Activated T-cell treated with anti-CD3 and anti-CD28 coated beads, Interleukin-2, amount 50 U/mL, for 48 hours (primary cell): Measurements from ENCODE around the gene ATXN7L1.

ENCODE experiments used
- DNase-seq, 2 experiments: peaks; one replicate each; pipeline ENCODE4 v3.0.0-alpha.2; 2020

The ATXN7L1 gene

GRCh38 chr7:105826143-105826542 is 50.3 kb downstream of the ATXN7L1 start:
- DNase-seq: no peak

GRCh38 chr7:105825371-105825770 is 51.0 kb downstream of the ATXN7L1 start:
- DNase-seq: no peak

DNA sequence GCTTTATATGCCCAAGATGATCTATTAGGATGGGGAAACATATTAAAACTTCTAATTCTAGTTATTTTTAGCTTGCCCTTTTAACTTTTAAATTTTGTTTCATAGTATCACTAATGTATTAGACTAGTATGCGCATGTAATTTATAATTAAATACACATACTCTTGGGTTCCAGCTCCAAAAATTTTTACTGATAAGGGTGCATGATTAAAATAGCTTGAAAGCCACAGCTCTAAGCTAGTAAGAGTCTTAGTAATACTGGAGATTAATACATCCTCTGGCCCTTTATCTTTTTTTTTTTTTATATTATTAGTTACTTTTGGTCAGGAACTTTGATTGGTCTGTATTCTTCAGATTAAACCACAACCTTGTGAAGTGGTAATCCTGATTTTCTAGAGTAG is 53.6 kb downstream of the ATXN7L1 start:
- no peak for DNase-seq

DNA sequence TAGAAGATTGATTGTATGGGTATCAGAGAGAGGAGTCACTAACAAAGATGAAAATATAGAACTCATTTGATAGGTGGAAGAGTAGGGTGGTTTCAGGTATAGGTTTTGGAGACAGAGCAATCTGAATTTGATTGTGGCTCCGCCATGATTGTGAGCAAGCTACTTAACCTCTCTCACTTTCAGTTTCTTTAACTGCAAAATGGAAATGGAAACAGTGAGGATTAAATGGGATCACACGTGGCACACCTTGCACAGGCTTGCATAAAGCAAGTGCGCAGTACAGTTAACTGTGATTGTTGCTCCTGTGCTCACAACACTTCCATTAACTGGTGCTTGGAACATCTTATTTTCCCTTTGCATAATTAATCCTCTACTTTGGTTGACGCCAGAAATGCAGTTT is 54.9 kb downstream of the ATXN7L1 start:
- no peak for DNase-seq

DNA sequence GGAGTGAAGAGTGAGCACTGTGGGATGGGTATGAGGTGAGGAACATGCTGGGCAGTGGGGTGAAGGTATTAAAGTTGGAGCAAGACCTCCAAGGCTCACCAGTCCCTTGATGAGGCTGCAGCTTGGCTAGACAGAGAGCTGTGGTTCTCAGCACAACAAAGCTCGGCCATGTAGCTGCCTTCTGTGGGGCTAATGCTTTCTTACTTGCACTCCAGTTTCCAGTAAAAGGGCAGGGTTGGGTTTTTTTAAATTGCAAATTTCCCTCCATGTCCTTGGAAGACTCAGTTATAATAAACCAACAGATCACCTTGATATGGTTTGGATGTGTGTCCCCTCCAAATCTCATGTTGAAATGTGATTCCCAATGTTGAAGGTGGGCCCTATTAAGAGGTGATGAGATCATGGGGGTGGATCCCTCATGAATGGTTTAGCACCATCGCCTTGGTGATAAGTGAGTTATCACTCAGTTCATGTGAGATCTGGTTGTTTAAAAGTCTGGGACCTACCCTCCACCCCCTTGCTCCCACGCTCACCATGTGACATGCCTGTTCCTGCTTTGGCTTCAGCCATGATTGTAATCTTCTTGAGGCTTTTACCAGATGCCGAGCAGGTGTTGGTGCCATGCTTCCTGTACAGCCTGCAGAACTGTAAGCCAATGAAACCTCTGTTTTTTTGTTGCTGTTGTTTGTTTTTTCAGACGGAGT is 55.9 kb downstream of the ATXN7L1 start:
- DNase-seq: no peak

DNA sequence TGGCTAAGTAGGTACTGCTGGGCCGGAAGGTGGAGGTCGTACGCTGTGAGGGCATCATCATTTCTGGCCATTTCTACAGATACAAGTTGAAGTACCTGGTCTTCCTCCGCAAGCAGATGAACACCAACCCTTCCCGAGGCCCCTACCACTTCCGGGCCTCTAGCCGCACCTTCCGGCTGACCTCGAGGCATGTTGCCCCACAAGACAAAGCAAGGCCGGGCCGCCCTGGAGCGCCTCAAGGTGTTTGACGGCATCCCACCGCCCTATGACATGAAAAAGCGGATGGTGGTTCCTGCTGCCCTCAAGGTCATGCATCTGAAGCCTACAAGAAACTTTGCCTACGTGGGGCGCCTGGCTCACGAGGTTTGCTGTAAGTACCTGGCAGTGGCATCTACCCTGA is 56.8 kb downstream of the ATXN7L1 start:
- DNase-seq: no peak

GRCh38 chr7:105816954-105817615 is 59.3 kb downstream of the ATXN7L1 start:
- DNase-seq: no peak

- DNase-seq: no peak
Measured at GRCh38 chr7:105816266-105816843, 60.0 kb downstream of the ATXN7L1 start.

GRCh38 chr7:105815576-105815975 is 60.8 kb downstream of the ATXN7L1 start:
- DNase-seq: no peak

DNA sequence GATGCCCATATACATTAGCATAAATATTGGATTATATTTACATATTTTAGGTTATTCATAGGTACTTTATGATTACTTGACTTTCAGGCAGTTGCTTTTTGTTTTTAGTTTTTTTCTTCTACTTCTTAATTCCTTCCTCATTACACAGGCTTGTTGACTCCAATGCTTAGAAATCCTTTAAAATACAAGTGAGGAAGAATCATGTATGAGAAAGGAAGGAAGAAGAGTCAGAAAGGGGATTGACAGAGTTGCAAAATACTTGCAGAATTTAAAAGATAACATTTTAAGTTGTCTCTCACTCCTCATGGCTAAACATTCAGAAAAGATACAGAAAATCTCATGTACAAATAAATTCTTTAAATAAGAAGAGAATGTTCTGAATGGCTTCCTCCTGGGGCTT is 61.9 kb downstream of the ATXN7L1 start:
- no peak for DNase-seq

DNA sequence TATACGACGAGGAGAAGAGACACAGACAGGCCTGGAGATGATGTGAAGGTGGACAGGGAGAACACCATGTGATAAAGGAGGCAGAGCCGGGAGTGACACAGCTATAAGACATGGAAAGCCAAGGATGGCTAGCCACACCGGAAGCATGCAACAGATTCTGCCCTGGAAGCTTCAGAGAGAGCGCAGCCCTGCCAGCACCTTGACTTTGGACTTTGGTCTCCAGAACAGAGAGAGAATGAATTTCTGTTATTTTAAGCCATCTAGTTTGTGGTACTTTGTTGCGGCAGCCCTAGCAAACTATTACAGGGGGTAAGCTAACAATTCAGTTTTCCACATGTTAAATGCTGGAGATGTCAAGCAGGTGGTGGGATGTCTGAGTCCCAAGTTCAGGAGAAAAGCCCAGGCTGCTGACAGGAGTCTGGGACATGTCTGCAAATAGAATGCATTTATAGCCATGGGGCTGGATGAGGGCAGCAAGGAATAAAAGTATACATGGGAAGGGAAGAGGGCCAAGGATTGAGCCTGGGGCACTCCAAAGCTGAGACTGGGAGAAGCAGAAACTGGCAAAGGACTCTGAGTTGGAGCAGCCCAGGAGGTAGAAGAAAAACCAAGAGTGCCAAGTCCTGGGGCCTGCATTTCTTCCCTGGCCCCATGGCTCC is 65.1 kb downstream of the ATXN7L1 start:
- no peak for DNase-seq

DNA sequence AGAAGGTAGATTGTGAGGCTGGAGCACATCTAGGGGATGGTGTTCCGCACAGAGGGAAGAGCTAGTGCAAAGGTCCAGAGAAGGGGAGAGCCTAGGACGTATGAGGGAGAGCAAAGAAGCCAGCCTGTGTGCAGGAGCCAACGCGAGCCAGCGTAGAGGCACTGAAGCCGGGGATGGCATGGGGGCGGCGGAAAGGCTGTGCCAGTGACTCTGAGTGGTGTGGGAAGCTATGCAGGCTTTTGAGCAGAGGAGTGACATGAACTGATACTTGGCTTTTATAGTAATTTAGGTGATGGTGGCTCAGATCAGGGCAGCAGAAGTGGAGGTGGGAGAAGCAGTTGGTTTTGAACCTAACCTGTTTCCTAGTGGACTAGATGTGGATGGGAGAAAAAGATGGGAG is 65.8 kb downstream of the ATXN7L1 start:
- DNase-seq: peak; percentile 58 to 62

DNA sequence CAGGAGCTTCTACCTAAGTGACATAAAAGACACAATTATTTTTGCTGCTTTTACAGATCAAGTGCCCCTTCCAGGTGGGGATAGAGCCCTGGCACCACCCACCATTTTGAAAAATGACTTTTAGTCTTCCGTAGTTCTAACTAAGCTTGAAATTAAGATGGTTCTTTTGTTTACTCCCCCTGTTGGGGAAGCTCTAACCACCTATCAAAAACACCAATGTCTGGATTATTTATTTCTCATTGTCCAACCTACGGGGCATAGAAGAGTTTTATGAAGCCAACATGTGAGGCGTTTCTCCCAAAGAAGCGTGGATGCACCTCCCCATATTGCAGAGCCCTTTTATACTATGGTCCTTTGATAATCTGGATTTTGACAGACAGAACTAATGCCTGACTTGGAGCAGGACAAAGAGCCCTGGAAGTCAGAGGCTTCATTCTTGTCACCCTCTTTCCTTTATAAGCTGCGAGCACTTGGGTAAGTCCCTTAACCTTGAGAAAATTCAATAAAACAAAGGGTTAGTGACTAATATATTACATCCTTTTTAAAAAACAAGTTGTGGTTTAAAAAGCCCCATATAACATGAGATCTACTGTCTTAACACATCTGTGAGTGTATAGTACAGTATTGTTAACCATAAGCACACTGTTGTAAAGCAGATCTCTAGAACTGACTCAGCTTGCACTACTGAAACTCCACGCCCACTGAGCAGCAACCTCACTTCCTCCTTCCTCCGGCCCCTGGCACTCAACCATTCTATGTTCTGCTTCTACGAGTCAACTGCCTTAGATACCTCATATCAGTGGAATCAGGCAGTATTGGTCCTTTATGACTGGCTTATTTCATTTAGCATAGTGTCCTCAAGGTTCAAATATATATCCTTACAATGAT is 67.5 kb downstream of the ATXN7L1 start:
- DNase-seq: peak; percentile 84 to 88

- DNase-seq: no peak
Measured at GRCh38 chr7:105808209-105808608, 68.2 kb downstream of the ATXN7L1 start.

- DNase-seq: no peak
Measured at GRCh38 chr7:105807448-105807762, 69.0 kb downstream of the ATXN7L1 start.

GRCh38 chr7:105806592-105807447 is 69.6 kb downstream of the ATXN7L1 start:
- DNase-seq: peak; percentile 75 to 78

- no peak for DNase-seq
Measured at GRCh38 chr7:105805447-105806019, 70.9 kb downstream of the ATXN7L1 start.

GRCh38 chr7:105803429-105803736 is 73.0 kb downstream of the ATXN7L1 start:
- DNase-seq: no peak

GRCh38 chr7:105802604-105803428 is 73.6 kb downstream of the ATXN7L1 start:
- DNase-seq: no peak

DNA sequence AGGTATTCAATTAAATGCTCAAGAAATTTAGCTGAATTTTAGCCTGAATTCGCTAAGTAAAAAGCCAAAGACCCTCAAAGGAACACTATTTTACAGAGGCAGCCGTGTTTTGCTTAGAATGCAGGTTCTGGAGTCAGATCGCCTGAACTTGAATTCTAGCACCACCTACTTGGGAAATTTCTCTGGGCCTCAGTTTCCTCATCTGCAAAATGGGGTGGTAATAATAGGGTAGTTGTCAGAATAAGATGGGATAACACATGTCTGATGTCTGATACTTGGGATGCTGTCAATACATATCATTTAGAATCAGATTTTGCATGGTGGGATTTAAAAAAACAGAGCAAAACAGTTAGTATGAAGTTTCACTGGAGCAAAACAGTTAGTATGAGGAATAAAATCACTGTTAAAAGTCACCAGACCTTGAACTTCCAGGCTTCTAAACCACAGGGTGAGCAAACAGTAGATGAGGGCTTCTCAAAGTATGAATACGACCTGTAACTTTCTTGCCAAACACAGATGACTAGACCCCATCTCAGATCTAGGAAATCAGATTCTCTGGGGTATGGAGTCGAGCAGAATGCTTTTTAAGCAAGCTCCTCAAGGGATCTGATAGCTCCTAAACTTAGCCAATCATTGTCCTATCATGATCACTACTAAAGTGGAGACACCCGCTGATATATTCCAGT is 75.4 kb downstream of the ATXN7L1 start:
- DNase-seq: no peak
